ENCODE data around the gene C16orf92. TPM values are rescaled to one million over a fixed set of nuclear protein-coding genes. Genes with fewer than 3 reads are reported as not detected.

The C16orf92 gene
- total and polyA plus RNA-seq, 2 of the 13 experiments (the other 11 are each of a cell fraction or from before 2014, with no cell fraction given) = not detected

- TF ChIP-seq NFYB (CRISPR knock-in tag; IDR thresholded peaks at IDR 0.05) = 0 out of 2 replicates have a peak, but pooled peaks have one; percentile 31
- TF ChIP-seq ZNF687 (CRISPR knock-in tag; IDR thresholded peaks at IDR 0.05) = peak; percentile 98
- TF ChIP-seq DMAP1 (CRISPR knock-in tag; IDR thresholded peaks at IDR 0.05) = peak; percentile 83; the same call in 1 of the 2 replicates
- peak; percentile 12 for TF ChIP-seq ZNF101 (CRISPR knock-in tag; IDR thresholded peaks at IDR 0.05; ENCODE audit: borderline replicate concordance, low read depth)
- TF ChIP-seq STAG1 (CRISPR knock-in tag; IDR thresholded peaks at IDR 0.05) = peak; percentile 63
- TF ChIP-seq THYN1 (CRISPR knock-in tag; IDR thresholded peaks at IDR 0.05; ENCODE audit: borderline replicate concordance, low read depth) = no peak
- TF ChIP-seq ZNF550 (CRISPR knock-in tag; IDR thresholded peaks at IDR 0.05; ENCODE audit: borderline replicate concordance) = peak; percentile 56; the same call in 1 of the 2 replicates
- peak; percentile 88; the same call in 1 of the 2 replicates for TF ChIP-seq CAMTA2 (CRISPR knock-in tag; IDR thresholded peaks at IDR 0.05; ENCODE audit: borderline replicate concordance)
- peak; percentile 69 for TF ChIP-seq ZNF639 (CRISPR knock-in tag; conservative IDR thresholded peaks at IDR 0.05)
- TF ChIP-seq ZNF773 (CRISPR knock-in tag; IDR thresholded peaks at IDR 0.05; ENCODE audit: borderline replicate concordance) = 0 out of 2 replicates have a peak, but pooled peaks have one; percentile 3
- peak; percentile 62; the same call in 1 of the 2 replicates for TF ChIP-seq ZNF232 (CRISPR knock-in tag; IDR thresholded peaks at IDR 0.05; ENCODE audit: borderline replicate concordance)
- 0 out of 2 replicates have a peak, but pooled peaks have one; percentile 68 for TF ChIP-seq PAF1 (CRISPR knock-in tag; IDR thresholded peaks at IDR 0.05)
- no peak for TF ChIP-seq ZBTB8A (CRISPR knock-in tag; IDR thresholded peaks at IDR 0.05; ENCODE audit: borderline replicate concordance, low read depth)
- peak; percentile 70; the same call in 1 of the 2 replicates for TF ChIP-seq ARID4A (CRISPR knock-in tag; IDR thresholded peaks at IDR 0.05; ENCODE audit: borderline replicate concordance)
- TF ChIP-seq ZNF34 (CRISPR knock-in tag; IDR thresholded peaks at IDR 0.05; ENCODE audit: borderline replicate concordance) = peak; percentile 80; the same call in 1 of the 2 replicates
- TF ChIP-seq EEA1 (CRISPR knock-in tag; IDR thresholded peaks at IDR 0.05; ENCODE audit: borderline replicate concordance) = peak; percentile 1; the same call in 1 of the 2 replicates
- peak; percentile 82 for TF ChIP-seq ZNF317 (CRISPR knock-in tag; IDR thresholded peaks at IDR 0.05)
Observed at GRCh38 chr16:30063893-30064728, 41.1 kb downstream of the C16orf92 start (continued).
